ENCODE measurements around the gene EIF4G3.

EIF4G3 gene

GRCh38 chr1:20987831-20988825, 188.6 kb downstream of the EIF4G3 start:
- DNase-seq, result no peak

GRCh38 chr1:20983297-20983889, 193.3 kb downstream of the EIF4G3 start:
- no peak for DNase-seq

- DNase-seq, result no peak
Measured at GRCh38 chr1:20982316-20982715, 194.4 kb downstream of the EIF4G3 start.

GRCh38 chr1:20981915-20982314, 194.8 kb downstream of the EIF4G3 start:
- DNase-seq, result no peak

GRCh38 chr1:20980051-20980450, 196.6 kb downstream of the EIF4G3 start:
- no peak for DNase-seq

- no peak for DNase-seq
Measured at GRCh38 chr1:20978413-20978812, 198.3 kb downstream of the EIF4G3 start.

GRCh38 chr1:20975668-20976067, 201.0 kb downstream of the EIF4G3 start:
- no peak for DNase-seq

- no peak for DNase-seq
Measured at GRCh38 chr1:20974951-20975350, 201.7 kb downstream of the EIF4G3 start.

GRCh38 chr1:20974069-20974468, 202.6 kb downstream of the EIF4G3 start:
- DNase-seq, result no peak

- DNase-seq, result no peak
Measured at GRCh38 chr1:20972855-20973254, 203.8 kb downstream of the EIF4G3 start.

- peak; percentile 1 for DNase-seq
Measured at GRCh38 chr1:20964540-20965484, 211.9 kb downstream of the EIF4G3 start.

- no peak for DNase-seq
Measured at GRCh38 chr1:20962576-20963258, 214.0 kb downstream of the EIF4G3 start.

GRCh38 chr1:20958430-20958829, 218.3 kb downstream of the EIF4G3 start:
- DNase-seq, result no peak

- no peak for DNase-seq
Measured at GRCh38 chr1:20956272-20956671, 220.4 kb downstream of the EIF4G3 start.

GRCh38 chr1:20950679-20951078, 226.0 kb downstream of the EIF4G3 start:
- no peak for DNase-seq

- no peak for DNase-seq
Measured at GRCh38 chr1:20949871-20950590, 226.7 kb downstream of the EIF4G3 start.

- DNase-seq, result no peak
Measured at GRCh38 chr1:20948101-20948500, 228.6 kb downstream of the EIF4G3 start.

GRCh38 chr1:20947409-20947808, 229.3 kb downstream of the EIF4G3 start:
- no peak for DNase-seq

GRCh38 chr1:20936621-20937020, 240.1 kb downstream of the EIF4G3 start:
- no peak for DNase-seq

- DNase-seq, result no peak
Measured at GRCh38 chr1:20936216-20936615, 240.5 kb downstream of the EIF4G3 start.

GRCh38 chr1:20935717-20936116, 241.0 kb downstream of the EIF4G3 start:
- no peak for DNase-seq

Measured in CD4-positive, alpha-beta T cell treated with Interferon gamma for 1 hour (primary cell).